Astrocyte of the spinal cord (primary cell): ENCODE results near the gene TNIK.

ENCODE experiments used
- DNase-seq: peaks from one replicate; pipeline ENCODE4 v3.0.0; 2011; ENCODE audit warnings: low read depth, low spot score
- H3K4me3 ChIP-seq: 2 replicates; pipeline ENCODE4 v1.5.1; 2011; ENCODE audit warnings: low read depth, mild to moderate bottlenecking, low read length, moderate library complexity
- CTCF ChIP-seq: IDR thresholded peaks from 2 replicates; pipeline ENCODE4 v1.5.1; 2012; ENCODE audit warnings: low read depth, mild to moderate bottlenecking, low read length, inconsistent platforms
- in situ Hi-C: cut with HindIII; loops from 2 replicates; pipeline ENCODE4 v1.10.0; 2017; ENCODE audit warnings: low sequenced_read_pairs

Gene TNIK

GRCh38 chr3:171177056-171177455 lies 283.1 kb downstream of the TNIK start:
- H3K4me3 ChIP-seq: no peak overlapping the region
- no peak for DNase-seq
- in situ Hi-C loops: no loop called here
- TF ChIP-seq CTCF: no peak

GRCh38 chr3:171176244-171176933 lies 283.8 kb downstream of the TNIK start:
- no peak for DNase-seq
- in situ Hi-C loops: no loop called here
- no peak for TF ChIP-seq CTCF
- no peak overlapping the region for H3K4me3 ChIP-seq

GRCh38 chr3:171175741-171176234 lies 284.4 kb downstream of the TNIK start:
- H3K4me3 ChIP-seq: no peak overlapping the region
- in situ Hi-C loops: no loop called here
- no peak for TF ChIP-seq CTCF

GRCh38 chr3:171173736-171174135 lies 286.5 kb downstream of the TNIK start:
- no peak for DNase-seq
- TF ChIP-seq CTCF: no peak
- H3K4me3 ChIP-seq: no peak overlapping the region
- in situ Hi-C loops: no loop called here

More at GRCh38 chr3:171175741-171176234, 284.4 kb downstream of the TNIK start:
- no peak for DNase-seq

GRCh38 chr3:171172070-171172469 lies 288.1 kb downstream of the TNIK start:
- H3K4me3 ChIP-seq: no peak overlapping the region
- no peak for DNase-seq
- peak; percentile 16 for TF ChIP-seq CTCF
- in situ Hi-C loops: no loop called here

- no peak for DNase-seq
- H3K4me3 ChIP-seq: no peak overlapping the region
- in situ Hi-C loops: no loop called here
- TF ChIP-seq CTCF: no peak
Measured at GRCh38 chr3:171169866-171170265, 290.3 kb downstream of the TNIK start.

- H3K4me3 ChIP-seq: no peak overlapping the region
- no peak for TF ChIP-seq CTCF
- in situ Hi-C loops: no loop called here
- DNase-seq: no peak
Measured at GRCh38 chr3:171169443-171169842, 290.8 kb downstream of the TNIK start.
